OCI-LY1 (cell line): ENCODE data around the gene PIK3C2G.

ENCODE experiments used
- H2AFZ ChIP-seq: fragments of 200-600 bp; sonication (generic), shearing (Covaris generic); 2 replicates; pipeline ENCODE4 v1.6.0; 2014; ENCODE audit warnings: antibody characterized with exemption, mild to moderate bottlenecking, low read length
- H3F3A ChIP-seq: fragments of 200-600 bp; sonication (generic), shearing (Covaris generic); 2 replicates; pipeline ENCODE4 v1.6.0; 2014; ENCODE audit warnings: mild to moderate bottlenecking, antibody characterized with exemption, low read length, moderate library complexity; ENCODE audit not compliant: insufficient read depth
- H3K27ac ChIP-seq: fragments of 200-600 bp; sonication (generic); 2 replicates; pipeline ENCODE4 v1.5.1; 2014; ENCODE audit warnings: low read length, mixed run types, mild to moderate bottlenecking, low read depth; ENCODE audit not compliant: poor library complexity, severe bottlenecking
- H3K27me3 ChIP-seq: fragments of 200-600 bp; sonication (generic); 2 replicates; pipeline ENCODE4 v1.6.0; 2014; ENCODE audit warnings: antibody characterized with exemption, mild to moderate bottlenecking, low read length, moderate library complexity; ENCODE audit not compliant: insufficient read depth
- H3K36me3 ChIP-seq: fragments of 200-600 bp; sonication (generic); 2 replicates; pipeline ENCODE4 v1.6.1; 2014; ENCODE audit warnings: mild to moderate bottlenecking, antibody characterized with exemption, low read length, moderate library complexity, mixed read lengths; ENCODE audit not compliant: insufficient read depth
- H3K4me1 ChIP-seq: fragments of 200-600 bp; sonication (generic); 2 replicates; pipeline ENCODE4 v1.5.1; 2014; ENCODE audit warnings: mild to moderate bottlenecking, low read length, moderate library complexity; ENCODE audit not compliant: insufficient read depth, severe bottlenecking
- H3K4me2 ChIP-seq: fragments of 200-600 bp; sonication (generic), shearing (Covaris generic); 2 replicates; pipeline ENCODE4 v1.6.1; 2014; ENCODE audit warnings: low read length
- H3K4me3 ChIP-seq: fragments of 200-600 bp; sonication (generic); 2 replicates; pipeline ENCODE4 v1.5.1; 2014; ENCODE audit warnings: low read length, low read depth, mild to moderate bottlenecking, mixed read lengths; ENCODE audit not compliant: poor library complexity, severe bottlenecking
- H3K79me2 ChIP-seq: fragments of 200-600 bp; shearing (Covaris generic); 2 replicates; pipeline ENCODE4 v1.6.1; 2016; ENCODE audit warnings: mixed run types, low read length, mixed read lengths; ENCODE audit not compliant: insufficient read depth
- H3K9ac ChIP-seq: fragments of 200-600 bp; sonication (generic), shearing (Covaris generic); 2 replicates; pipeline ENCODE4 v1.6.1; 2014; ENCODE audit warnings: mild to moderate bottlenecking, low read length, mixed read lengths
- H3K9me2 ChIP-seq: fragments of 200-600 bp; sonication (generic), shearing (Covaris generic); 2 replicates; pipeline ENCODE4 v1.6.1; 2014; ENCODE audit warnings: low read depth, mild to moderate bottlenecking, low read length, mixed read lengths
- H3K9me3 ChIP-seq: fragments of 200-600 bp; shearing (Covaris generic); 2 replicates; pipeline ENCODE4 v1.6.1; 2014; ENCODE audit warnings: low read length, mixed read lengths
- H4K20me1 ChIP-seq: fragments of 200-600 bp; sonication (generic), shearing (Covaris generic); 2 replicates; pipeline ENCODE4 v1.6.0; 2016; ENCODE audit warnings: mild to moderate bottlenecking, low read length; ENCODE audit not compliant: insufficient read depth
- EZH2 ChIP-seq: fragments of 200-600 bp; sonication (generic), shearing (Covaris generic); IDR thresholded peaks from 2 replicates; pipeline ENCODE4 v1.8.0; 2017; ENCODE audit warnings: borderline replicate concordance, mixed run types, mild to moderate bottlenecking, antibody characterized with exemption, low read length, moderate library complexity, mixed read lengths
- TF ChIP-seq, protein P1 (sequence below): fragments of 200-600 bp; sonication (generic), shearing (Covaris generic); IDR thresholded peaks from 2 replicates; pipeline ENCODE4 v1.5.1; 2017; ENCODE audit warnings: mild to moderate bottlenecking, antibody characterized with exemption, low read length, moderate library complexity, mixed read lengths

PIK3C2G gene

GRCh38 chr12:18375583-18375982, 114.3 kb downstream of the PIK3C2G start:
- H3K36me3 ChIP-seq: no peaks in the 10 kb centered on the region

DNA sequence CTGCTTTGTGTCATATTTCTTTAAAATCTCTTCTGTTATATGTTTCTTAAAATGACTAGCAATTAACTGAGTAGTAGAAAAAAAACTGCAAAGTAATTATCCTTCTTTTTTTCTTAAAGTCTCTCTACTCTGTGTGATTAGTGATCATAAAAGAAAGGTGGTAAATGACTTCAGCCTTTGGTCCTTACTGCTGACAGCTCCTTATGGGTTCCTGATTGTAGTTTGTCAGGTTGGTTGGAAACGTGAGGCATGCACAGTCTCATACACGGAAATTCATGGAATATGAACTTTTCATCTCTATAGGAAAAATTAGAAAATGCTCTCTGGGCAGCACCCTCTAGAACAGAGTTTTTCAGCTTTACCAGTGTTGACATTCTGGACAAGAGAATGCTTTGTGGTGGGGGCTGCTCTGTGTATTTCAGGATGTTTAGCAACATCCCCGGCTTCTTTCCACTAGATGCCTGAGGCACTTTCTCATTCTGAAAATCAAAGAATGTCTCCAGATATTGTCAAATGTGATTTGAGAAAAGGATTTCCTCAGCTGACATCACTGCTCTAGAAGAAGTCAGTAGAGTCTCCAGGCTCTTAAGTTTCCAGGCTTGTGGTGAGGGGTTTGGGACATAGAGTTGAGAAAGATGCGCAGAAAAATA, 121.0 kb downstream of the PIK3C2G start:
- H3K27ac ChIP-seq: no peak overlapping the region

More at GRCh38 chr12:18375583-18375982, 114.3 kb downstream of the PIK3C2G start:
- no peaks in the 10 kb centered on the region for H4K20me1 ChIP-seq
- no peak overlapping the region for H2AFZ ChIP-seq
- no peak overlapping the region for H3K27ac ChIP-seq
- no peaks in the 10 kb centered on the region for H3K9me3 ChIP-seq
- H3K79me2 ChIP-seq: no peaks in the 10 kb centered on the region
- no peaks in the 10 kb centered on the region for H3F3A ChIP-seq
- no peak overlapping the region for H3K4me2 ChIP-seq
- H3K4me1 ChIP-seq: no peaks in the 10 kb centered on the region
- H3K27me3 ChIP-seq: no peaks in the 10 kb centered on the region
- H3K9me2 ChIP-seq: no peaks in the 10 kb centered on the region
- no peak overlapping the region for H3K4me3 ChIP-seq
- H3K9ac ChIP-seq: no peak overlapping the region
- TF ChIP-seq EZH2: no peak
- TF ChIP-seq, protein P1, sequence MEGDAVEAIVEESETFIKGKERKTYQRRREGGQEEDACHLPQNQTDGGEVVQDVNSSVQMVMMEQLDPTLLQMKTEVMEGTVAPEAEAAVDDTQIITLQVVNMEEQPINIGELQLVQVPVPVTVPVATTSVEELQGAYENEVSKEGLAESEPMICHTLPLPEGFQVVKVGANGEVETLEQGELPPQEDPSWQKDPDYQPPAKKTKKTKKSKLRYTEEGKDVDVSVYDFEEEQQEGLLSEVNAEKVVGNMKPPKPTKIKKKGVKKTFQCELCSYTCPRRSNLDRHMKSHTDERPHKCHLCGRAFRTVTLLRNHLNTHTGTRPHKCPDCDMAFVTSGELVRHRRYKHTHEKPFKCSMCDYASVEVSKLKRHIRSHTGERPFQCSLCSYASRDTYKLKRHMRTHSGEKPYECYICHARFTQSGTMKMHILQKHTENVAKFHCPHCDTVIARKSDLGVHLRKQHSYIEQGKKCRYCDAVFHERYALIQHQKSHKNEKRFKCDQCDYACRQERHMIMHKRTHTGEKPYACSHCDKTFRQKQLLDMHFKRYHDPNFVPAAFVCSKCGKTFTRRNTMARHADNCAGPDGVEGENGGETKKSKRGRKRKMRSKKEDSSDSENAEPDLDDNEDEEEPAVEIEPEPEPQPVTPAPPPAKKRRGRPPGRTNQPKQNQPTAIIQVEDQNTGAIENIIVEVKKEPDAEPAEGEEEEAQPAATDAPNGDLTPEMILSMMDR: no peak

GRCh38 chr12:18383203-18383602, 121.9 kb downstream of the PIK3C2G start:
- no peaks in the 10 kb centered on the region for H4K20me1 ChIP-seq
- H3F3A ChIP-seq: no peaks in the 10 kb centered on the region
- no peaks in the 10 kb centered on the region for H3K4me1 ChIP-seq
- H3K9ac ChIP-seq: no peak overlapping the region
- H3K9me3 ChIP-seq: no peaks in the 10 kb centered on the region
- H3K27me3 ChIP-seq: no peaks in the 10 kb centered on the region
- no peak for TF ChIP-seq EZH2
- TF ChIP-seq, protein P1: no peak
- no peak overlapping the region for H3K4me3 ChIP-seq
- no peaks in the 10 kb centered on the region for H3K79me2 ChIP-seq
- H3K36me3 ChIP-seq: no peaks in the 10 kb centered on the region
- no peak overlapping the region for H3K4me2 ChIP-seq
- H3K9me2 ChIP-seq: no peaks in the 10 kb centered on the region
- H3K27ac ChIP-seq: no peak overlapping the region
- H2AFZ ChIP-seq: no peak overlapping the region

More for the DNA sequence above, 121.0 kb downstream of the PIK3C2G start:
- Histone ChIP-seq H3K4me3 (no peak overlapping the region), H2AFZ (no peak overlapping the region), H3K4me2 (no peak overlapping the region), H3K9ac (no peak overlapping the region), H3K9me2 (no peaks in the 10 kb centered on the region), H3K9me3 (no peaks in the 10 kb centered on the region), H4K20me1 (no peaks in the 10 kb centered on the region), H3K27me3 (no peaks in the 10 kb centered on the region), H3K4me1 (no peaks in the 10 kb centered on the region), H3F3A (no peaks in the 10 kb centered on the region), H3K79me2 (no peaks in the 10 kb centered on the region), H3K36me3 (no peaks in the 10 kb centered on the region)
- TF ChIP-seq EZH2: no peak
- TF ChIP-seq, protein P1: no peak
